AG10803 (cell line): ENCODE results near the gene CHMP4B.

Experiments used
- DNase-seq: peaks from one replicate; pipeline ENCODE4 v3.0.0; 2010; ENCODE audit warnings: low read depth
- H3K4me3 ChIP-seq: 2 replicates; pipeline ENCODE4 v1.5.1; 2011; ENCODE audit warnings: mild to moderate bottlenecking, low read length, control low read depth
- TF ChIP-seq, protein P1 (sequence below): conservative IDR thresholded peaks from 2 replicates; pipeline ENCODE4 v1.5.1; 2011; ENCODE audit warnings: mild to moderate bottlenecking, low read length, control low read depth, inconsistent platforms

The CHMP4B gene

GRCh38 chr20:33825340-33826269 lies 14.5 kb downstream of the CHMP4B start:
- TF ChIP-seq, protein P1, sequence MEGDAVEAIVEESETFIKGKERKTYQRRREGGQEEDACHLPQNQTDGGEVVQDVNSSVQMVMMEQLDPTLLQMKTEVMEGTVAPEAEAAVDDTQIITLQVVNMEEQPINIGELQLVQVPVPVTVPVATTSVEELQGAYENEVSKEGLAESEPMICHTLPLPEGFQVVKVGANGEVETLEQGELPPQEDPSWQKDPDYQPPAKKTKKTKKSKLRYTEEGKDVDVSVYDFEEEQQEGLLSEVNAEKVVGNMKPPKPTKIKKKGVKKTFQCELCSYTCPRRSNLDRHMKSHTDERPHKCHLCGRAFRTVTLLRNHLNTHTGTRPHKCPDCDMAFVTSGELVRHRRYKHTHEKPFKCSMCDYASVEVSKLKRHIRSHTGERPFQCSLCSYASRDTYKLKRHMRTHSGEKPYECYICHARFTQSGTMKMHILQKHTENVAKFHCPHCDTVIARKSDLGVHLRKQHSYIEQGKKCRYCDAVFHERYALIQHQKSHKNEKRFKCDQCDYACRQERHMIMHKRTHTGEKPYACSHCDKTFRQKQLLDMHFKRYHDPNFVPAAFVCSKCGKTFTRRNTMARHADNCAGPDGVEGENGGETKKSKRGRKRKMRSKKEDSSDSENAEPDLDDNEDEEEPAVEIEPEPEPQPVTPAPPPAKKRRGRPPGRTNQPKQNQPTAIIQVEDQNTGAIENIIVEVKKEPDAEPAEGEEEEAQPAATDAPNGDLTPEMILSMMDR = no peak
- no peak for DNase-seq
- no peak overlapping the region for H3K4me3 ChIP-seq

GRCh38 chr20:33826270-33826897 lies 15.2 kb downstream of the CHMP4B start:
- DNase-seq = no peak

GRCh38 chr20:33827109-33827508 lies 16.0 kb downstream of the CHMP4B start:
- TF ChIP-seq, protein P1 = no peak
- H3K4me3 ChIP-seq = no peak overlapping the region
- no peak for DNase-seq

More at GRCh38 chr20:33826270-33826897, 15.2 kb downstream of the CHMP4B start:
- no peak overlapping the region for H3K4me3 ChIP-seq
- TF ChIP-seq, protein P1 = no peak

- DNase-seq = no peak
- TF ChIP-seq, protein P1 = no peak
- no peak overlapping the region for H3K4me3 ChIP-seq
Measured at GRCh38 chr20:33827634-33828325, 16.6 kb downstream of the CHMP4B start.

DNA sequence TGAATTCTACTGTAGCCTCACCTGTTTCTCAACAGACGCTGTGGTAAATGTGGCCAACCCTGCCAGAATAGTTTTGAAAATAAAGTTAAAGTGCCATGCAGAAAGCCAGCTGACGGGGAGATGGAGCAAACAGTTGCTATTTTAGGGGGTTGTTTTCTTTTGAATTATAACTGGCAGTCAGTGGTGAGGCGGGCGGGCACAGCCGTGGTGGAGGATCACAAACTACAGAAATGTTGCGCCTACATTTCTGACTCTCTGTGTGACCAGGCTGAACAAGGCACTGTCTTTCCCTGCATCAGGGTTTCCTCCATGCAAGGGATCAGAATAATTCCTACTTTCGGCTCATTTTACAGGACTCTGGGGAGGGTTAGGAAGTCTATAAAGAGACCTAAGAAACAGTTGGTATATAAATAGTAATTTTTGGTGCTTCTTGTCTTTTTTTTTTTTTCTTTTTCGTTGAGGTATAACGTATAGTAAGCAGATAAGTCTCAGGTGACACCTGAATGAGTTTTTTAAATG lies 17.2 kb downstream of the CHMP4B start:
- TF ChIP-seq, protein P1 = no peak
- H3K4me3 ChIP-seq = no peak overlapping the region
- DNase-seq = no peak

DNA sequence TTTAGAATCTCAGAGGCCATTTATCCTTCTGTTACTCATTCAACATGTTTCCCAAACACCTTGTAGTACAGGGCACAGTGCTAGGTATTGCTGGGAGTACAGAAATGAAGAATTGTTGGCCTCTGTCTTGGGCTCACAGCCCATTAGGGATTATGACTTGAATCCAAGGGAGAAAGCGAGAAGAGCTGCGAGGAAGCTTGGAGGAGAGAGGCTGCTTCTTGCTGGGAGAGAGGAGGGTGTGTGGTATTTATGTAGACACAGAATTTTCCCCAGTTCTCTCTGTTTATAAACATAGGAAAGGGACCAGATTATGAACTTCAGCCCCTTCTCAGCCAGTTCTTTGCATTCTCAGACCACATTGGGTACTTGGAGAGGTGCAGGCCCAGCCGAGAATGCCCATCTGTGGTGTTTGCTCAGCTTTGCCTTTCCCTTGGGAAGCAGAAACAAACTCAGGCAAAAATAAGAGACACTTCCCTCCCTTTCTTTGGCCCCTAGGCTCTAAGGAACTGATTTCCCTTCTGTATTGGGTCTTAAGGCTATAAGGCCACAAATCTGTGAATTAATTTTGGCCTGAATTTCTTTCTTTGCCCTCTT lies 17.9 kb downstream of the CHMP4B start:
- H3K4me3 ChIP-seq = no peak overlapping the region
- DNase-seq = no peak
- TF ChIP-seq, protein P1 = no peak
